HG03342 (cell line): ENCODE measurements around the gene TRAF5.
"Not testable (repeated sequence)": the region's sequence is repeated elsewhere in the genome, so short reads cannot be mapped to it uniquely, and the experiment has no call there.

Experiments
- ATAC-seq: cut with Tn5 transposase; IDR thresholded peaks from one replicate; pipeline ENCODE4 v1.9.1; 2021; ENCODE audit warnings: mild to moderate bottlenecking, moderate library complexity; ENCODE audit not compliant: unreplicated experiment

TRAF5 gene

DNA sequence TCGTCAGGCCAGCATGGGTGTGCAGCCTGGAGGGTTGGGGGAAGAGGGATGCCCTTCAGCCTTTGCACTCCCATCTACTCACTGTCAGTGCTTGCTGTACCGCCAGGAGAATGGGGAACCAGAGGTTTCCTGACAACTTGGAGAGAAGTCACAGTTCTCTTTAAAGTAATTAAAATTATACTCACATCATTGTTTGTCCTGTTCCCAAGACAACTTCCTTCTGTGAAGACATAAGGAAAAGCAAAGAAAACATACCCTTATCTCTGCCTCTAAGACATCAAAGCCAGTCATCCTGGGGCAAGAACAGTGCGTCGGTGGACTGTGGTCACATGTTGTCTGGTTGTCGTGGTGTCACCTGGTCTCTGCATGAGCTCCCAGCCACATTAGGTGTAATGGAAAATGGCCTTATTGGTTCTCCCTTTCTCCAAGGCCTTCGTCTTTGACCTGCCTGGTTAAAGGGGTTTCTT, 17.6 kb downstream of the TRAF5 start:
- ATAC-seq: no peak

DNA sequence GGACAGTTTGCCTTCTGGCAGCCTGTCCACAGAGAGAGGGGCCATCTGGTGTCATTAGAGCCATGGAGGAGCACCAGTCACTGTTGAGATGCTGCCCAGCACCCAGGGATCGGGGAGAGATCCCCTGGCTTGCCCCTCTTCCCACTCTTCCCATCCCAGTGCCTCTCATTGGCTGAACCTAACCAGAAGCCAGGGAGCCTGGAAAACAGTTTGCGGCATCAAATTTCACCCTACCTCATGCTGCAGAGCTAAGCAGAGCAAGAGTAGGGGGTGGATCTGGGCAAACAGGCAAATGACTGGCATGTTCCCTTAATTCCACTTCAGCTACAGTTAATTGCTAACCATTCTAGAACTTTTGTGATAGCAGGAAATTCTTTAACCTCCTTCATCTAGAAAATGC, 19.1 kb downstream of the TRAF5 start:
- ATAC-seq: no peak

DNA sequence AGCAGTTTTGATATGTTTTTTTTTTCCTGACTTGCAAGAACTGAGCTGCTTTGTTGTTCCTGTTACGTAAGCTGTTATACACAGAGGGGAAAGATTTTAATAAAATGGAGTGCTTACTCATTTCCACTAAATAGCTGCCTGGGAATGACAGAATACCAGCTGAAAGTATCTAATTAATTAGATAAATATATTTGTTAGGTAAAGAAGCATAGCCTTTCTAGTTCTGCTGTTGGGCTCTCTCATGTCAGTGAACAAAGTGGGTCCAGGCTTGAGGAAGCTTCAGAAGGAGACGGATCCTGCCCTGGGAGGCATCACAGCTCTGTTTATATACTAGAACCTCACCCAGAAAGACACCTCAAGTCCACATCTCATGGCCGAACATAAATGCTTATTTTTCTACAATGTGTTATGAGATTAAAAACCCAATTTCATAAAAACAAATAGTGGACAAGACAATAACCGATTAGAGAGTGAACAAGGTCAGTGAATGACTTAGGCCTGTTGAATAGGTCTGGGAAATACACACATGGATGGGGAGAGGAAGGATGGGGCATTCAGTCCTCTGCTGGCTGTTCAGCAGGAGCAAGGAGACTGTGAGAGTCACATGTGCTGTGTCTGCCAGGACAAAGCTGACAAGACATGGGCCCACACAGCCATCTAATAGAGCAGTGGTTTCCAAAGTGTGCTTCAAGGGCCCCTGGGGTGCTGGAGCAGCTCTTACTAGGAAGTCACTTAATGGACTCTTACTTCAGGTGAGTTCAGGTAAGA, 20.6 kb downstream of the TRAF5 start:
- no peak for ATAC-seq

DNA sequence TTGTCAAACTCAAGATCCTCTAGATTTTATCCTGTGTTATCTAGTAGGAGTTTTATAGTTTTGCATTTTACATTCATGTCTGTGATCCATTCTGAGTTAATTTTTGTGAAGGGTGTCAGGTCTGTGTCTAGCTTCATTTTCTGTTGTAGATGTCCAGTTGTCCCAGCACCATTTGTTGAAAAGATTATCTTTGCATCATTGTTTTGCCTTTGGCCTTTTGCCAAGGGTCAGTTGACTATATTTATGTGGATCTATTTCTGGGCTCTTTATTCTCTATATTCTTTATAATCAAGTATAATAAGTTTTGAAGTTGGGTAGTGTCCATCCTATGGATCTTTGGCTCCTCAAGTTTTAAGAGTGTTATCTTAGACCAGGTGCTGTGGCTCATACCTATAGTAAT, 21.9 kb downstream of the TRAF5 start:
- no peak for ATAC-seq

- ATAC-seq: no peak
These were observed 23.1 kb downstream of the TRAF5 start for GRCh38 chr1:211349741-211350140.

- not testable (repeated sequence) for ATAC-seq
These were observed 25.4 kb downstream of the TRAF5 start for GRCh38 chr1:211352055-211352454.

DNA sequence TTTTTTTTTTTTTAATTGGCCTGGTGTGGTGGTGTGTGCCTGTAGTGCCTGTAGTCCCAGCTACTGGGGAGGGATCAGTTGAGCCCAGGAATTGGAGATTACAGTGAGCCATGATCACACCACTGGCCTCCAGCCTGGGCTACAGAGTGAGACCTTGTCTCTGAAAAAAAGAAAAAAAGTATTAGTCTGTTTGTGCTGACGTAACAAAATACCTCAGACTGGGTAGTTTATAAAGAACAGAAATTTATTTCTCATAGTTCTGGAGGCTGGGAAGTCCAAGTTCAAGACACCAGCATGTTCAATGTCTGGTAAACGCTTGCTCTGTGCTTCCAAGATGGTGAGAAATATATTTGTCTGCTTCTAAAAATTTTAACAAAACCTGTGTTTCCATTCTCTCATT, 25.8 kb downstream of the TRAF5 start:
- no peak for ATAC-seq

DNA sequence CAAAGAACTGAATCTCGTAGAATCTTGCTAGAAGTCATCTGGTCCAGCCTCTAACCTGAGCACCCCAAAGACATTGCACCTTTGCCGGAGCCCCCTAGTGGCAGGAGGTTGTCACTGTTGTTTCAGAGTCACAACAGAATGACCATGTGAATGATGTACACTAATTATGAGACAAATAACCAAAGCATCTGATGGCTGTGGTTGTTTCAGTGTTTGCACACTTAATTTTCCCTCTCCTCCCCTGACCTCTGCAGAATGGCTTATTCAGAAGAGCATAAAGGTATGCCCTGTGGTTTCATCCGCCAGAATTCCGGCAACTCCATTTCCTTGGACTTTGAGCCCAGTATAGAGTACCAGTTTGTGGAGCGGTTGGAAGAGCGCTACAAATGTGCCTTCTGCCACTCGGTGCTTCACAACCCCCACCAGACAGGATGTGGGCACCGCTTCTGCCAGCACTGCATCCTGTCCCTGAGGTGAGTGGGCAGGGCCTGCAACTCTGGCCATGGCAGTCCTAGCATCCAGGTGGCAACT, 26.4 kb downstream of the TRAF5 start:
- peak; percentile 90 for ATAC-seq

GRCh38 chr1:211353562-211354212, 27.1 kb downstream of the TRAF5 start:
- peak; percentile 3 for ATAC-seq

DNA sequence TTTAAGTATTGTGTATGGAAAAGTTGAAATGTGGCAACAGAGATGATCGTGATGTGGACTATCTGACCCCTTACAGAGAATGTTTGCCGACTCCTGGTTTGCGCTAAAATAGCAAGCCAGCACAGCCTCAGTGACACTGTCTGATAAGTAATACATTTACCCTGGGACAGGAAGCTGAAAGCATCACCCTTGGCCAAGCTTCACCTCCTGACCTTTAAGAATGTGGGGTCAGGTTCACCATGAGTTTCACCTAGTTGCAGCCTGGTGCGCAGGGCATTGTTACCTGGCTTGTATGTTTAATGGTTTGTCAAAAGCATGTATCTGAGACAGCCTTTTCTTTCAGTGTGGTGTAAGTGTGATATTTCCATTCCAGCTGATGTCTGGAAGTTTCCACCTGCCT, 29.2 kb downstream of the TRAF5 start:
- ATAC-seq: no peak

DNA sequence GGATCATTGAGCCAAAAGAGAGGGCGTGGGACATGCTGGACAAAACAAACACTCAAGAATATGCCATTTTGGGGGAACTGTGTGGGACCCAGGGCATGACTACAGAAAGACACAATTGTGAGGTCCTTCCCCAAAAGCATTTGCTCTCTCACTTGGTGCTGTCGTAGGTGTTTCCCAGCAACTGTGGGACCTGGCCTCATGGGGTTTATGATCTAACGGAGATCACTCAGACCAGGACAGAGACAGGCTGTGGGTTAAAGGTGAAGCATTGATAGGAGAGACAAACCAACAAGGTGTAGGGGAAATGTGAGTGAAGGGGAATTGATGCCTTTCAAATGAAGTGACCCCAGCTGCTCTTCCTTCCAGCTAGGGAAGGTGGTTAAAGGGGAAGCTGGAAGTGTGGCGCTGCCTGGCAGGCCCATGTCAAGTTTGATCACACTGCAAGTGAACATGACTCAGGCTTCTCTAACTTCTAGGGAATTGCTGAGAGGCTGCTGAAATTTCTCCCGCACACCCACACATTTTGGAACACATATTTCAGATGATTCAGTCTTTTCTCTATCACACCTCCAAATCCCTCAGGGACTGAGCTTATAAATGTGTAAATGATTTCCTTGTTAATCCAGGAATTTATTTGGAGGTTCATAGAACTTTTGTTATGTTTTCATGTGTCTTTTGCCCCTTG, 30.2 kb downstream of the TRAF5 start:
- no peak for ATAC-seq

- no peak for ATAC-seq
These were observed 32.1 kb downstream of the TRAF5 start for GRCh38 chr1:211358685-211359084.

DNA sequence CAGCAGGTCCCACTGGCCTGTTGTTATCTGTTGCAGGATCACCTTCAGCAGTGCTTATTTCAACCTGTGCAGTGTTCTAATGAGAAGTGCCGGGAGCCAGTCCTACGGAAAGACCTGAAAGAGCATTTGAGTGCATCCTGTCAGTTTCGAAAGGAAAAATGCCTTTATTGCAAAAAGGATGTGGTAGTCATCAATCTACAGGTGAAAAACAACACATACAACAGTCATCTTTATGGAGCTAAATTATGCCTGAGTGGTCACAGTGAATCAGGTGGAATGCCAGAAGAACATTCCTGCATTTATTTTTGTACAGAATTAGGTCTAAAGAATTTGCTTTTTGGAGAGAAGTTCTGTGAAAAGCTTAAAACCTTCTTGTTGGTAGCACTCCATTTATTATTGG, 33.2 kb downstream of the TRAF5 start:
- ATAC-seq: no peak

DNA sequence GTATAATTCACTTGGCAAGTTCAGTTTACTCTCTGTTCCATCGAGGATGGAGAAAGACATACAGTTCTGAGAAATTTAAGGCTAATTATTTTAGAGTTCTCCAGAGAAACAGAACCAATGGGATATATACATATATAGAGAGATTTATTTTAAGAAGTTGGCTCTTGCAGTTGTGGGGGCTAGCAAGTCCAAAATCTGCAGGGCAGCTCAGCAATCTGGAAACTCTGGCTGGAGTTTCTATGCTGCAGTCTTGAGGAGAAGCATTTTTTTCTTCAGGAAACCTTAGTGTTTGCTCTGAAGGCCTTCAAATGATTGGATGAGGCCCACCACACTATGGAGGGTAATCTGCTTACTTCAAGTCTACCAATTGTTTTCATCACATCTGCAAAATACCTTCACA, 34.6 kb downstream of the TRAF5 start:
- ATAC-seq: no peak

- ATAC-seq: no peak
These were observed 43.0 kb downstream of the TRAF5 start for GRCh38 chr1:211369640-211370039.

GRCh38 chr1:211370669-211371068, 44.0 kb downstream of the TRAF5 start:
- ATAC-seq: no peak

GRCh38 chr1:211371406-211372105, 44.9 kb downstream of the TRAF5 start:
- ATAC-seq: no peak

GRCh38 chr1:211372463-211372862, 45.8 kb downstream of the TRAF5 start:
- ATAC-seq: no peak

- ATAC-seq: no peak
These were observed 48.6 kb downstream of the TRAF5 start for GRCh38 chr1:211375146-211375818.

DNA sequence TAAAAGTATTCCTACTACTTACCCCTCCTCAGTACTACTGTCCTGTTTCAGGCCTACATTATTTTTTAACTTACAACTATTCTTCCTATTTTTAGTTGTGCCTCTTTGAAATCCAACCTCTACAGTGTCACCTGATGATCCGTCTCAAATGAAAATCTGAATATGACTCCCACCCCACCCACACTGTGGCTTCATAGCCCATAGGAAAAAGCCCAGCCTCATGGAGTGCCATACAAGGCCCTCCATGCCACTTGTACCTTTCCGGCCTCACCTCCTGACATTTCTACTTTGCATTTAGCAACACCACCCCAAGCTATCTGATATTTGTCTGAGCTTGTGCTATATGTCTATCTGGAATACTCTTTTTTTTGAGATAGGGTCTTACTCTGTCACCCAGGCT, 49.3 kb downstream of the TRAF5 start:
- ATAC-seq: no peak
